B cell (primary cell): Measurements from ENCODE around the gene FAM227A. TPM values are rescaled to one million over a fixed set of nuclear protein-coding genes. Genes with fewer than 3 reads are reported as not detected.
A peak's percentile ranks its signal among the peaks of the same experiment; 100 is the strongest.

Source experiments
- ATAC-seq: fragments of 200-7000 bp; cut with Tn5 transposase; one replicate; pipeline ENCODE4 v1.10.0; 2021; ENCODE audit warnings: low read depth, mild to moderate bottlenecking, moderate number of reproducible peaks, moderate library complexity
- CTCF ChIA-PET: fragments of 350-600 bp; sonication (Branson Sonifier 250); formaldehyde crosslinking; loops from one replicate; lab custom pipeline; 2021; ENCODE audit warnings: antibody characterized with exemption, inconsistent platforms; lab: Charles Lee
- POLR2A ChIA-PET: fragments of 350-600 bp; sonication (Branson Sonifier 250); formaldehyde crosslinking; loops from one replicate; lab custom pipeline; 2021; ENCODE audit warnings: antibody characterized with exemption; lab: Charles Lee
- DNase-seq: peaks from one replicate; pipeline ENCODE4 v3.0.0; 2013
- H2AFZ ChIP-seq: 2 replicates; pipeline ENCODE4 v1.6.1; 2012; ENCODE audit warnings: mild to moderate bottlenecking, low read depth, low read length; ENCODE audit not compliant: insufficient read depth, poor library complexity, severe bottlenecking
- H3K27ac ChIP-seq, 2 donors: 1 replicate in 1 of 2; 2 replicates in 1 of 2; pipeline ENCODE4 v1.5.1; 2012 to 2013; ENCODE audit warnings: low read length in 2 of 2, mild to moderate bottlenecking in 2 of 2, moderate library complexity in 1 of 2
- H3K27me3 ChIP-seq, 4 experiments: fragments of 200-600 bp in 1 of 4; sonication (generic) in 1 of 4; replicated peaks in 1 of 4; 1 replicate in 2 of 4; 2 replicates in 2 of 4; pipeline versions ENCODE4 v1.6.1 to v1.7.0; 2013 to 2016; ENCODE audit warnings: low read length in 3 of 4, mild to moderate bottlenecking in 2 of 4, mixed read lengths in 1 of 4, moderate library complexity in 1 of 4; ENCODE audit not compliant: insufficient read depth in 4 of 4, control insufficient read depth in 3 of 4; ENCODE audit errors: control extremely low read depth in 1 of 4
- H3K36me3 ChIP-seq, 2 experiments: replicated peaks in 1 of 2; 1 replicate in 1 of 2; 2 replicates in 1 of 2; pipeline versions ENCODE4 v1.6.1 to v1.7.1; 2013; ENCODE audit warnings: low read length in 1 of 2; ENCODE audit not compliant: insufficient read depth in 2 of 2, control insufficient read depth in 1 of 2; ENCODE audit errors: control extremely low read depth in 1 of 2, extremely low read depth in 1 of 2
- H3K4me1 ChIP-seq, 2 donors: fragments of 200-600 bp in 1 of 2; sonication (generic) in 1 of 2; 1 replicate in 1 of 2; 2 replicates in 1 of 2; pipeline versions ENCODE4 v1.5.1 to v1.6.1; 2013 to 2017; ENCODE audit warnings: low read length in 2 of 2; ENCODE audit not compliant: control insufficient read depth in 2 of 2, insufficient read depth in 2 of 2
- H3K4me2 ChIP-seq: replicated peaks from 2 replicates; pipeline ENCODE3; 2012; ENCODE audit warnings: mild to moderate bottlenecking, low read depth, low read length; ENCODE audit not compliant: poor library complexity, severe bottlenecking
- H3K4me3 ChIP-seq, 5 experiments: fragments of 200-600 bp in 1 of 5; sonication (generic) in 1 of 5; 1 replicate in 3 of 5; 2 replicates in 2 of 5; pipeline versions ENCODE4 v1.5.1 to v1.7.0; 2011 to 2016; ENCODE audit warnings: low read length in 4 of 5, mild to moderate bottlenecking in 4 of 5, low read depth in 2 of 5, control low read depth in 1 of 5, moderate library complexity in 1 of 5; ENCODE audit not compliant: insufficient read depth in 1 of 5; ENCODE audit errors: control extremely low read depth in 1 of 5, extremely low read depth in 1 of 5
- H3K79me2 ChIP-seq: fragments of 200-600 bp; sonication (generic); one replicate; pipeline ENCODE4 v1.6.0; 2016; ENCODE audit warnings: low read length; ENCODE audit not compliant: control insufficient read depth, insufficient read depth
- H3K9ac ChIP-seq: fragments of 200-600 bp; sonication (generic); 2 replicates; pipeline ENCODE4 v1.6.1; 2017; ENCODE audit warnings: mild to moderate bottlenecking, low read length, moderate library complexity
- H3K9me3 ChIP-seq, 3 donors: one replicate each; pipeline versions ENCODE4 v1.6.1 to v1.7.1; 2013; ENCODE audit warnings: low read length in 2 of 3; ENCODE audit not compliant: control insufficient read depth in 2 of 3, insufficient read depth in 1 of 3; ENCODE audit errors: control extremely low read depth in 1 of 3
- H4K20me1 ChIP-seq: 2 replicates; pipeline ENCODE4 v1.6.0; 2012; ENCODE audit warnings: mild to moderate bottlenecking, low read length; ENCODE audit not compliant: insufficient read depth, control insufficient read depth, poor library complexity, severe bottlenecking
- H3K27ac Mint-ChIP-seq: one replicate; pipeline ENCODE4 v1.8.0; 2021; ENCODE audit warnings: mixed read lengths
- H3K27me3 Mint-ChIP-seq: one replicate; pipeline ENCODE4 v1.8.0; 2021; ENCODE audit warnings: mixed read lengths
- H3K4me1 Mint-ChIP-seq: one replicate; pipeline ENCODE4 v1.8.0; 2021; ENCODE audit warnings: mixed read lengths
- H3K4me3 Mint-ChIP-seq: one replicate; pipeline ENCODE4 v1.8.0; 2021; ENCODE audit warnings: mixed read lengths
- H3K9me3 Mint-ChIP-seq: one replicate; pipeline ENCODE4 v1.8.0; 2022; ENCODE audit warnings: mixed read lengths; ENCODE audit not compliant: insufficient read depth
- EZH2 ChIP-seq: IDR thresholded peaks from 2 replicates; pipeline ENCODE4 v1.6.1; 2012; ENCODE audit warnings: borderline replicate concordance, low read depth, mild to moderate bottlenecking, moderate library complexity, low read length; ENCODE audit not compliant: insufficient read depth, poor library complexity, severe bottlenecking
- WGBS: methylation state at CpG from one replicate; pipeline ENCODE4 v1.1.5; 2013; ENCODE audit warnings: missing lambda C conversion rate; ENCODE audit not compliant: insufficient coverage; 5-methylcytosine and 5-hydroxymethylcytosine counted together
- intact Hi-C: fragments of 100-400 bp; cut with micrococcal nuclease; formaldehyde crosslinking; loops from one replicate; pipeline ENCODE4 v1.10.0; 2022
- polyA plus RNA-seq: library from polyadenylated mRNA; depleted of rRNA; stranded (reverse); fragments of >200 nt; gene quantifications from 2 replicates; pipeline ENCODE4 v1.2.3, GENCODE V29; 2012
- total RNA-seq, 2 donors: library from RNA; stranded (reverse); fragments of 120-200 nt in 1 of 2; gene quantifications; 1 replicate in 1 of 2; 2 replicates in 1 of 2; pipeline versions ENCODE4 v1.2.3 to v1.2.4, GENCODE V29; 2013 to 2022
- TF ChIP-seq, protein P1 (sequence below): fragments of 200-600 bp; IDR thresholded peaks from one replicate; pipeline ENCODE4 v1.8.0; 2022; ENCODE audit warnings: antibody characterized with exemption, mild to moderate bottlenecking

The FAM227A gene
- total and polyA plus RNA-seq, 2 donors (not counting 1 experiment from before 2014, with no cell fraction given) = 0.04 to 0.57 TPM

DNA sequence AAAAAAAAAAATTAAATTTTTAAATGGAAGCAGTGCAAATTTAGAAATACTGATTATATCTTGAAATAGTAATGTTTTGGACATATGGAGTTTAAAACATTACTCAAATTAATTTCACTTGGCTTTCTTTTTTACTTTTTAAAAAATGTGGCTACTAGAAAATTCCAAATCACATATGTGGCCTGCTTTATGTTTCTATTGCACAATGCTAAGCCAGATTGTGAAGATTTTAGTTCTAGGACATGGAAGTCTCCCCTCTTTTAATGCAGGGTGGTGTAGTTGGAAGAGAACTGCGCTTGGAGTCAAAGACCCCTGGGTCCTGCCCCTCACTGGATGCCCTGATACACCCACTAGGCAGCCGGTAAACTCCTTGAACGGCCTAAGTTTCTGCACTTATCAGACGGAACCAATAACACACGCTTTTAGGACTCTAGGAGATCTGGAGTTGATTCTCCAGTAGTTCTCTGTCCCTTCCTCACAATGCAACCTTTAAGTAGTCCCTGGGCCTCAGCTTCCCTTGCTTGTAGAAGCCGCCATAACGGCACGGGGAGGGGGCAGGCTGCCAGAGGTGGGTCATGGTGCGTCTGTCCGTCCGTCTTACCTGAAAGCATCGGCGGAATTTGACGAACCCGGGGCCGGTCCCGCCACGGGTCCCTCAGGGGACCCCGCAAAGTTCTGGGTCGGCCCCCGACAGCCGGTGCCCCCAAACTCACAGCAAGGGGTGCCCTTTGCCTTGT is 505 bp downstream of the FAM227A start:
- DNase-seq (no peak), ATAC-seq (no peak)
- POLR2A ChIA-PET = no interaction called here
- no peaks in the 10 kb centered on the region for H3K27me3 ChIP-seq
- peak overlapping the region; percentile 78 to 98 for H3K27ac ChIP-seq
- Mint-ChIP-seq H3K4me3 (peak overlapping the region; percentile 94), H3K9me3 (no peaks in the 10 kb centered on the region), H3K27me3 (no peaks in the 10 kb centered on the region), H3K4me1 (peaks cover 15% of the 10 kb centered on the region), H3K27ac (peak overlapping the region; percentile 99)
- H3K4me3 ChIP-seq = peak overlapping the region; percentile 79 to 89 (median 85)
- H3K9ac ChIP-seq = peak overlapping the region; percentile 82
- peak overlapping the region; percentile 85 for H2AFZ ChIP-seq
- intact Hi-C loops = loop anchor here (1.0 to 10.0 kb wide), 3 partner anchors 26 to 151 kb away; partner anchors contain the start of genes DDX17, GTPBP1 and TOMM22
- peaks cover 7% of the 10 kb centered on the region for H3K79me2 ChIP-seq
- no peaks in the 10 kb centered on the region for H3K36me3 ChIP-seq
- CTCF ChIA-PET = no interaction called here
- TF ChIP-seq EZH2 = no peak
- TF ChIP-seq, protein P1, sequence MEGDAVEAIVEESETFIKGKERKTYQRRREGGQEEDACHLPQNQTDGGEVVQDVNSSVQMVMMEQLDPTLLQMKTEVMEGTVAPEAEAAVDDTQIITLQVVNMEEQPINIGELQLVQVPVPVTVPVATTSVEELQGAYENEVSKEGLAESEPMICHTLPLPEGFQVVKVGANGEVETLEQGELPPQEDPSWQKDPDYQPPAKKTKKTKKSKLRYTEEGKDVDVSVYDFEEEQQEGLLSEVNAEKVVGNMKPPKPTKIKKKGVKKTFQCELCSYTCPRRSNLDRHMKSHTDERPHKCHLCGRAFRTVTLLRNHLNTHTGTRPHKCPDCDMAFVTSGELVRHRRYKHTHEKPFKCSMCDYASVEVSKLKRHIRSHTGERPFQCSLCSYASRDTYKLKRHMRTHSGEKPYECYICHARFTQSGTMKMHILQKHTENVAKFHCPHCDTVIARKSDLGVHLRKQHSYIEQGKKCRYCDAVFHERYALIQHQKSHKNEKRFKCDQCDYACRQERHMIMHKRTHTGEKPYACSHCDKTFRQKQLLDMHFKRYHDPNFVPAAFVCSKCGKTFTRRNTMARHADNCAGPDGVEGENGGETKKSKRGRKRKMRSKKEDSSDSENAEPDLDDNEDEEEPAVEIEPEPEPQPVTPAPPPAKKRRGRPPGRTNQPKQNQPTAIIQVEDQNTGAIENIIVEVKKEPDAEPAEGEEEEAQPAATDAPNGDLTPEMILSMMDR = no peak
- 9% methylated on average over 20 of the region's 22 CpGs for WGBS
- no peaks in the 10 kb centered on the region for H3K9me3 ChIP-seq
- H3K4me1 ChIP-seq = peaks cover 13 to 15% of the 10 kb centered on the region in 2 donors
- H3K4me2 ChIP-seq = peak overlapping the region; percentile 83
- no peaks in the 10 kb centered on the region for H4K20me1 ChIP-seq

DNA sequence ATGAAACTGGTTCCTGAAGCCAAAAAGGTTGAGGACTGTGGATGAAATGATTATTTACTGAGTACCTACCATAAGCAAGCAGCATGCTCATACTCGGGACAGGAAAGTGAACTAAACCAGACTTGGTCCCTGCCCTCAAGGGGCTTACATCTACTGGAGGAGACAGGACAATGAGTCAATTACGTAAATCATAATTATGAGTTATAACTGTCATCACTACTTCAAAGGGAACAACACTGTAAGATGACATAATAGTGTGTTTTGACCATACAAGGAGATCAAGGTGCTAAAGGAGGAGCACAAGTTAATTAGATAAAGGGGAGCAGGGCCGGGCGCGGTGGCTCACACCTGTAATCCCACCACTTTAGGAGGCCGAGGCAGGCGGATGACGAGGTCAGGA is 2.5 kb downstream of the FAM227A start:
- Histone ChIP-seq H3K9ac (no peak overlapping the region), H3K9me3 (no peaks in the 10 kb centered on the region), H3K27ac (no peak overlapping the region), H3K36me3 (no peaks in the 10 kb centered on the region), H3K4me3 (no peak overlapping the region), H3K79me2 (peaks cover 7% of the 10 kb centered on the region), H3K4me1 (peaks cover 13 to 15% of the 10 kb centered on the region in 2 donors), H3K27me3 (no peaks in the 10 kb centered on the region), H3K4me2 (no peak overlapping the region), H4K20me1 (no peaks in the 10 kb centered on the region), H2AFZ (no peak overlapping the region)
- WGBS = 98% methylated on average over 4 of the region's 8 CpGs
- H3K27me3 Mint-ChIP-seq = no peaks in the 10 kb centered on the region
- ChIA-PET CTCF (no interaction called here), POLR2A (no interaction called here)
- no peaks in the 10 kb centered on the region for H3K9me3 Mint-ChIP-seq
- peaks cover 15% of the 10 kb centered on the region for H3K4me1 Mint-ChIP-seq
- TF ChIP-seq, protein P1 = no peak
- peak overlapping the region; percentile 32 for H3K4me3 Mint-ChIP-seq
- no peak overlapping the region for H3K27ac Mint-ChIP-seq
- DNase-seq = no peak
- intact Hi-C loops = loop anchor here (10.0 kb wide), 1 partner anchor 149 kb away; the partner anchor contains the start of gene DDX17
- ATAC-seq = no peak
